Esophagus muscularis mucosa (tissue), 4 donors: ENCODE measurements around the gene ARSG. TPM values are rescaled to one million over a fixed set of nuclear protein-coding genes. Genes with fewer than 3 reads are reported as not detected.
A peak's percentile ranks its signal among the peaks of the same experiment; 100 is the strongest.

Experiments
- DNase-seq: peaks from one replicate; pipeline ENCODE4 v3.0.0-alpha.2; 2017; ENCODE audit errors: extremely low spot score
- H3K27ac ChIP-seq, 4 donors: fragments of 200-600 bp; sonication (generic); replicated peaks in 1 of 4; 1 replicate in 3 of 4; 2 replicates in 1 of 4; pipeline ENCODE4 v1.5.1; 2016 to 2019; ENCODE audit warnings: mild to moderate bottlenecking in 1 of 4
- H3K27me3 ChIP-seq, 4 donors: fragments of 200-600 bp; sonication (generic); one replicate each; pipeline versions ENCODE4 v1.5.1 to v1.6.0; 2016 to 2019
- H3K36me3 ChIP-seq, 4 donors: fragments of 200-600 bp; sonication (generic); one replicate each; pipeline ENCODE4 v1.5.1; 2016 to 2019
- H3K4me1 ChIP-seq, 4 donors: fragments of 200-600 bp; sonication (generic); one replicate each; pipeline ENCODE4 v1.5.1; 2016 to 2019
- H3K4me3 ChIP-seq, 4 donors: fragments of 200-600 bp; sonication (generic); 1 replicate in 2 of 4; 2 replicates in 2 of 4; pipeline ENCODE4 v1.5.1; 2016 to 2019; ENCODE audit warnings: mild to moderate bottlenecking in 4 of 4, moderate library complexity in 1 of 4
- H3K9me3 ChIP-seq, 4 donors: fragments of 200-600 bp; sonication (generic); 1 replicate in 3 of 4; 2 replicates in 1 of 4; pipeline ENCODE4 v1.5.1; 2016 to 2019
- EP300 ChIP-seq: sonication (generic); formaldehyde crosslinking; IDR thresholded peaks from one replicate; pipeline ENCODE4 v1.6.1; 2017; ENCODE audit warnings: antibody characterized with exemption
- POLR2A ChIP-seq: fragments of 450-650 bp; IDR thresholded peaks from one replicate; pipeline ENCODE4 v1.6.1; 2017; ENCODE audit warnings: antibody characterized with exemption, moderate library complexity, mild to moderate bottlenecking, low read depth
- POLR2AphosphoS5 ChIP-seq, 2 donors: sonication (generic); formaldehyde crosslinking; IDR thresholded peaks; one replicate each; pipeline ENCODE4 v1.6.1; 2017; ENCODE audit warnings: antibody characterized with exemption in 2 of 2
- WGBS: methylation state at CpG from one replicate; pipeline ENCODE4 v1.1.5; 2018; 5-methylcytosine and 5-hydroxymethylcytosine counted together
- intact Hi-C: fragments of 100-400 bp; cut with DNase I; formaldehyde crosslinking; loops from one replicate; pipeline ENCODE4 v1.15.1; 2023
- total RNA-seq, 4 donors: library from RNA; depleted of rRNA; stranded (reverse); fragments of >200 nt; gene quantifications; one replicate each; pipeline versions ENCODE4 v1.1.0 to v1.2.1, GENCODE V29; 2016
- TF ChIP-seq, protein P1 (sequence below), 3 experiments: fragments of 200-600 bp in 2 of 3; fragments of 450-650 bp in 1 of 3; sonication (generic) in 2 of 3; IDR thresholded peaks; one replicate each; pipeline ENCODE4 v1.5.1; 2017 to 2019; ENCODE audit warnings: antibody characterized with exemption in 3 of 3, mild to moderate bottlenecking in 2 of 3, moderate library complexity in 1 of 3

The ARSG gene
- total RNA-seq, 4 donors from 2014 or later: 1.7 to 4.9 (median 2.8) TPM

DNA sequence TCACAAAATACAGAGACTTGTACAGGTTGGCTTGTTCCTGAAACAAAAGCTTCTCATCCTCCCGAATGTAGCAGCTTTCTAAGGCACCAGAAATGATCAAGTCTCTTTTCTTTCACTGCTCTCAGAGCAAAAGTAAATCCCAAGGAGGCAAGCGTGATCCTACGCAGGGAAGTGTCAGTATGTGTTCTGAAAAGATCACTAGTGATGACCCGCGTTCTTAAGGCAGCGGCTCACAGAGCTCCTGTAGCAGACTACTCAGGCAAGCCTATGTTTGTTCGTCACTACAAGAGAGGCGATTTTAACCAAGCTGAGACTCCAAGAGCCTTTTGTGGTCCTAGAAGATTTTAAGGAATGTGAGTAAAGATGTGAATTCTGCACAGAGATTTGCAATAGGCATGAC, 131.5 kb downstream of the ARSG start:
- no peak overlapping the region for H3K4me3 ChIP-seq
- 90% methylated on average over 8 of the region's 8 CpGs for WGBS
- DNase-seq: peak; percentile 37

DNA sequence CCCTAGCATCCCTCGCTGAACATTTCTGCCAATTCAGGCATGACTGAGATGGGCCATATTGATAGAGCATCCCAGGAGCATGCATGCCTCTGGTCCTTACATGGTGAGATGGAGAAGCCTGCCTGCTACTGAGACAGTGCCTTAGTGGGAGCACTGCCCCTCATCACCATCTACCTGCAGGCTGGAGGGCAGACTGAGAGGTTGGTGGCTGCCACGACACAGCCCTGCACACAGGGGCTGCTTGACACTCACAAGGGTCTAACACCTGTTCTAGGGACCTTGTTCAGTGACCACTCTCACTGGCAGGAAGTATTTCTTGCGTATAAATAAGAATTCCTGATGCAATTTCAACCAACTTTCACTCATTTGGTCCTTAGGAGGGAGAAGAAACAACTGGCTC, 132.0 kb downstream of the ARSG start:
- H3K27ac ChIP-seq: no peak overlapping the region
- no peaks in the 10 kb centered on the region for H3K9me3 ChIP-seq
- H3K4me3 ChIP-seq: no peak overlapping the region
- peak; percentile 74 for DNase-seq
- no peak for TF ChIP-seq POLR2AphosphoS5 (IDR thresholded peaks at IDR 0.05)
- TF ChIP-seq, protein P1, sequence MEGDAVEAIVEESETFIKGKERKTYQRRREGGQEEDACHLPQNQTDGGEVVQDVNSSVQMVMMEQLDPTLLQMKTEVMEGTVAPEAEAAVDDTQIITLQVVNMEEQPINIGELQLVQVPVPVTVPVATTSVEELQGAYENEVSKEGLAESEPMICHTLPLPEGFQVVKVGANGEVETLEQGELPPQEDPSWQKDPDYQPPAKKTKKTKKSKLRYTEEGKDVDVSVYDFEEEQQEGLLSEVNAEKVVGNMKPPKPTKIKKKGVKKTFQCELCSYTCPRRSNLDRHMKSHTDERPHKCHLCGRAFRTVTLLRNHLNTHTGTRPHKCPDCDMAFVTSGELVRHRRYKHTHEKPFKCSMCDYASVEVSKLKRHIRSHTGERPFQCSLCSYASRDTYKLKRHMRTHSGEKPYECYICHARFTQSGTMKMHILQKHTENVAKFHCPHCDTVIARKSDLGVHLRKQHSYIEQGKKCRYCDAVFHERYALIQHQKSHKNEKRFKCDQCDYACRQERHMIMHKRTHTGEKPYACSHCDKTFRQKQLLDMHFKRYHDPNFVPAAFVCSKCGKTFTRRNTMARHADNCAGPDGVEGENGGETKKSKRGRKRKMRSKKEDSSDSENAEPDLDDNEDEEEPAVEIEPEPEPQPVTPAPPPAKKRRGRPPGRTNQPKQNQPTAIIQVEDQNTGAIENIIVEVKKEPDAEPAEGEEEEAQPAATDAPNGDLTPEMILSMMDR (IDR thresholded peaks at IDR 0.05): no peak
- H3K36me3 ChIP-seq: peaks cover 58 to 92% (median 86%) of the 10 kb centered on the region in 4 donors
- H3K4me1 ChIP-seq: no peaks in the 10 kb centered on the region
- intact Hi-C loops: no loop called here
- WGBS: 80% methylated on average over 3 of the region's 3 CpGs
- no peaks in the 10 kb centered on the region for H3K27me3 ChIP-seq

More for the DNA sequence above, 131.5 kb downstream of the ARSG start:
- Histone ChIP-seq H3K4me1 (no peaks in the 10 kb centered on the region), H3K27ac (no peak overlapping the region), H3K9me3 (no peaks in the 10 kb centered on the region), H3K27me3 (no peaks in the 10 kb centered on the region), H3K36me3 (peaks cover 55 to 87% (median 81%) of the 10 kb centered on the region in 4 donors)
- TF ChIP-seq, protein P1 (IDR thresholded peaks at IDR 0.05): no peak
- TF ChIP-seq EP300 (no peak), POLR2A (no peak), POLR2AphosphoS5 (IDR thresholded peaks at IDR 0.05) (no peak)
- intact Hi-C loops: no loop called here

DNA sequence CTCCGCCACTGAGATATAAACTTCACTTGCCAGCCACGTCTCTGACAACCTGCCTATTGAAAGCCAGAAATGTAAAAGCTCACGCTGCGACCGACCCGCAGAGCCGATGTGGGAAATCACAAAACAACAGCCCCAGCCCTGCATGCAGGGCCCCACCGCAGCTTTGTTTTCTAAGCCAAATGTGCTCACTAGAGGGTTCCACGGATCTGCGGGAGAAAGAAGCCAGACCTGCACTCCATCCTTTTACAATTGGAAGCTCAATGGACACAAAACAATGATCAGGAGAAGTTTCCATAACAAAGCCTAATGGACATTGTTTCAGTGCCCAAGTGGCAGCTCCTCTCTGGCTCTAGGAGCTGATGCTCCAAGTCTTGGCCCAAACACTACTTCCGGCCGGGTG, 132.9 kb downstream of the ARSG start:
- 87% methylated on average over 12 of the region's 12 CpGs for WGBS
- intact Hi-C loops: no loop called here
- TF ChIP-seq, protein P1 (IDR thresholded peaks at IDR 0.05): no peak
- TF ChIP-seq POLR2A (no peak), EP300 (no peak), POLR2AphosphoS5 (IDR thresholded peaks at IDR 0.05) (no peak)

DNA sequence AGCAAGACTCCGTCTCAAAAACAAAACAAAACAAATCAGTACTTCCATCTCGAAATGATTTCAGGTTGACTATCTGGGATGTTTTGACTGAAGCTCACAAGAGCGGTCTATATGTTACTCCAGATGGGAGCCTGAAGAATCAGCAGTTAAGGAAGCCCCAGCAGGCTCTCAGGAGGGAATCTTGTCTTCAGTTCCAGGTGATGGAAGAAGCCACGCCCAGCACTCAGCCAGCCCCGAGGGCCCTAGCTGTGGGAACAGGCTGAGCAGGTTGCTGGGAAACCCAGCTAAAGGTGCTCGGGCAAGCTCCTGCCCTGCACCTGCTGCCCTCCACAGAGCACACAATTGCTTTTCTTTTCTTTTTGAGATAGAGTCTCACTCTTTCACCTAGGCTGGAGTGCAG, 133.6 kb downstream of the ARSG start:
- DNase-seq: peak; percentile 26
- H3K27me3 ChIP-seq: no peaks in the 10 kb centered on the region
- intact Hi-C loops: no loop called here

More for the DNA sequence above, 132.9 kb downstream of the ARSG start:
- Histone ChIP-seq H3K36me3 (peaks cover 68 to 100% (median 94%) of the 10 kb centered on the region in 4 donors), H3K27ac (no peak overlapping the region), H3K27me3 (no peaks in the 10 kb centered on the region), H3K4me1 (no peaks in the 10 kb centered on the region), H3K9me3 (no peaks in the 10 kb centered on the region), H3K4me3 (no peak overlapping the region)
- peak; percentile 68 for DNase-seq

More for the DNA sequence above, 133.6 kb downstream of the ARSG start:
- H3K9me3 ChIP-seq: no peaks in the 10 kb centered on the region
- peaks cover 74 to 100% (median 98%) of the 10 kb centered on the region in 4 donors for H3K36me3 ChIP-seq
- H3K4me3 ChIP-seq: no peak overlapping the region
- WGBS: 96% methylated on average over 6 of the region's 6 CpGs
- no peak overlapping the region for H3K27ac ChIP-seq
- TF ChIP-seq EP300: no peak
- TF ChIP-seq POLR2A: no peak
- TF ChIP-seq, protein P1 (IDR thresholded peaks at IDR 0.05): no peak
- TF ChIP-seq POLR2AphosphoS5 (IDR thresholded peaks at IDR 0.05): no peak
- H3K4me1 ChIP-seq: no peaks in the 10 kb centered on the region
